T1000 (cell line): ENCODE data around the gene RPS2.
A peak's percentile ranks its signal among the peaks of the same experiment; 100 is the strongest.
"Not testable (repeated sequence)": the region's sequence is repeated elsewhere in the genome, so short reads cannot be mapped to it uniquely, and the experiment has no call there.

Source experiments
- DNase-seq: peaks from one replicate; lab custom pipeline; 2025; ENCODE audit warnings: mixed read lengths; lab: John Stamatoyannopoulos, UW

RPS2 gene

GRCh38 chr16:1942047-1942809, 22.4 kb downstream of the RPS2 start:
- no peak for DNase-seq

GRCh38 chr16:1941162-1942046, 23.2 kb downstream of the RPS2 start:
- DNase-seq, result no peak

GRCh38 chr16:1940273-1941161, 24.1 kb downstream of the RPS2 start:
- DNase-seq, result no peak

- DNase-seq, result not testable (repeated sequence)
Observed at GRCh38 chr16:1939833-1940232, 24.8 kb downstream of the RPS2 start.

- DNase-seq, result no peak
Observed at GRCh38 chr16:1938910-1939309, 25.7 kb downstream of the RPS2 start.

GRCh38 chr16:1938316-1938715, 26.3 kb downstream of the RPS2 start:
- no peak for DNase-seq

GRCh38 chr16:1936945-1937479, 27.6 kb downstream of the RPS2 start:
- no peak for DNase-seq

- no peak for DNase-seq
Observed at GRCh38 chr16:1933097-1933661, 31.4 kb downstream of the RPS2 start.

- no peak for DNase-seq
Observed at GRCh38 chr16:1932050-1933028, 32.3 kb downstream of the RPS2 start.

GRCh38 chr16:1930338-1930720, 34.3 kb downstream of the RPS2 start:
- DNase-seq, result no peak

- peak; percentile 89 for DNase-seq
Observed at GRCh38 chr16:1929578-1930337, 34.9 kb downstream of the RPS2 start.

GRCh38 chr16:1929105-1929504, 35.5 kb downstream of the RPS2 start:
- no peak for DNase-seq

GRCh38 chr16:1926271-1926670, 38.4 kb downstream of the RPS2 start:
- DNase-seq, result no peak

- DNase-seq, result no peak
Observed at GRCh38 chr16:1924095-1924494, 40.5 kb downstream of the RPS2 start.

- DNase-seq, result no peak
Observed at GRCh38 chr16:1923299-1924034, 41.2 kb downstream of the RPS2 start.

- no peak for DNase-seq
Observed at GRCh38 chr16:1922357-1922756, 42.3 kb downstream of the RPS2 start.

- DNase-seq, result no peak
Observed at GRCh38 chr16:1920727-1921171, 43.9 kb downstream of the RPS2 start.

- not testable (repeated sequence) for DNase-seq
Observed at GRCh38 chr16:1920122-1920521, 44.5 kb downstream of the RPS2 start.
